Measurements from ENCODE around the gene USP26.
"Not testable (repeated sequence)": the region's sequence is repeated elsewhere in the genome, so short reads cannot be mapped to it uniquely, and the experiment has no call there.

The USP26 gene

DNA sequence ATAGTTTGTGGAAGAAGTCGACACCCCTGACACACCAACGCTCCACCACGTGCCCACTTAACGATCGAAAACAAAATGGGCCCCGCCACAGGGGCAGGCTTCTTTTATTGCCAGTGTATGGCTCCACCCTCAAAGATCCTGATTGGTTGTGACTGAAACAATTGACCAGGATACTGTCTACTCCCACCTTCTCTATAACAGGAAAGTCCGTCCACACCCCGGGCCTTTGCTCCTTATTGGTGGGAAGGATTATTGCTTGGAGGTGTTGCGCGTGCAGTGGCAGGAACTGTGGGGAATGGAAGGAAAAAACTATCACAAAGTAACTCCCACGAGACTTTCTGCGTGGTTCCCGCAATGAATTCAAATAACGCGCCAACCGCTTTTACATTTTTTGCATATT lies at the start of gene USP26:
Gene USP26 (minus strand): TSS at position 79 of the 400 bp plus-strand sequence. CDS start 68,889 bp downstream, outside the sequence.
- DNase-seq = no peak

- no peak for DNase-seq
These were observed 37.4 kb upstream of the USP26 start for GRCh38 chrX:133134282-133134681.

GRCh38 chrX:133120406-133120805 lies 23.5 kb upstream of the USP26 start:
- DNase-seq = no peak

DNA sequence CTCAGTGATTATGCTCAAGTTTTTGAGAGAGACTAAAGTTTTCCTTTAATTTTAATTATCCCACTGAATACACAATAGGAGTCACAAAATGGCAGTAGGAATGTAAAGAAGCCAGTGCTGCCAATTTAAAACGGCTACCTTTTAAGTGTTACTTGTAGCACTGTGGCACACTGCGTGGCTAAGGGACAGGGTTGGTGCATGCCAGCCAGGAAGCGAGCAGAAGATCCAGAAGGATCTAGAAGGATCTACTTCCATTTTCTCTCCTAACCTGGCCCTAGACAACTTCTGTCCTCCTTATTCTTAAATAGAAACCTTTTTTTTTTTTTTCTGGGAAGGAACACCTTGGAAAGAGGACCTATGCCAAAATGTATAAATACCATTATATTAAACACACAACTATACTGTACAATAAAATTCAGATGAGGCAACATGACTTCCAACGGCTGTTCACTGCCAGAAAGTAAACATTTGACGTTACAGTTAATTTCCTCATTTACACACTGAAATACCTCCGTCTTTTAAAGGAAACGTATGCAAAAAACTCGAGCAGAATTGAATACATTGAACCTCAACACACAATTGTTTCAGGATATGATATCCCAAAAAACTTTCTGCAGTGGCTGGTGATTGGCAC lies 2.7 kb downstream of the USP26 start:
- DNase-seq = no peak

- DNase-seq = no peak
These were observed 6.6 kb downstream of the USP26 start for GRCh38 chrX:133090236-133090809.

GRCh38 chrX:133089411-133089810 lies 7.5 kb downstream of the USP26 start:
- no peak for DNase-seq

GRCh38 chrX:133085785-133086184 lies 11.1 kb downstream of the USP26 start:
- no peak for DNase-seq

DNA sequence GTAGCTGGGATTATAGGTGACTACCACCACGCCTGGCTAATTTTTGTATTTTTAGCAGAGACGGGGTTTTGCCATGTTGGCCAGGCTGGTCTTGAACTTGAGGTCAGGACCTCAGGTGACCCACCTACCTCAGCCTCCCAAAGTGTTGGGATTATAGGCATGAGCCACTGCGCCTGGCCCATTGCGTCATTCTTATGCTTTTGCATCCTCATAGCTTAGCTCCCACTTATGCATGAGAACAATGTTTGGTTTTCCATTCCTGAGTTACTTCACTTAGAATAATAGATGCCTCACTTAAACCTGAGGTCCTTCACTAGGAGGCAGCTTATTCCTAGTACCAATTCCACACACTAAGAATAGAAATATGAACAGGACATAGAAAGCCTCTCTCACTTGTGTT lies 11.9 kb downstream of the USP26 start:
- not testable (repeated sequence) for DNase-seq

- DNase-seq = no peak
These were observed 13.0 kb downstream of the USP26 start for GRCh38 chrX:133083899-133084298.

GRCh38 chrX:133081990-133082389 lies 14.9 kb downstream of the USP26 start:
- no peak for DNase-seq

- DNase-seq = not testable (repeated sequence)
These were observed 19.1 kb downstream of the USP26 start for GRCh38 chrX:133077856-133078255.

- no peak for DNase-seq
These were observed 24.3 kb downstream of the USP26 start for GRCh38 chrX:133072566-133072965.

DNA sequence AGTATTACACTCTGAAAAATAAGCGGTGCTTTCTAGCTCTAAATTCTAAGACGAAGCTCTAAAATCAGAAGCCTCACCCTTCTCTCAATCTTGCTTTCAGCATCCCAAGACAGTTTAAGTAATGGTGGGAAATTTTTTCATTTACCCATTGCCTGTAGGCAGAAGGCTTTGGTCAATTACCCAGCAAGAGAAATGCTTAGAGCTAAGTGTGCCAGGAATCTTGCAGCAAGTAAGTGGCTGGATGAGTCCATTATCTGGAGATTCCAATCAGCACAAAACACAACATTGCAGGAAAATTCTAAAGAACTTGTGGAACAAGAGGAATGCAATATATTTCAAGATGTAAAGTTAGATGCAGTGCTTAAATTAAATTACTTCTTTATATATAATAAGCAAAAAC lies 28.4 kb downstream of the USP26 start:
- DNase-seq = no peak

DNA sequence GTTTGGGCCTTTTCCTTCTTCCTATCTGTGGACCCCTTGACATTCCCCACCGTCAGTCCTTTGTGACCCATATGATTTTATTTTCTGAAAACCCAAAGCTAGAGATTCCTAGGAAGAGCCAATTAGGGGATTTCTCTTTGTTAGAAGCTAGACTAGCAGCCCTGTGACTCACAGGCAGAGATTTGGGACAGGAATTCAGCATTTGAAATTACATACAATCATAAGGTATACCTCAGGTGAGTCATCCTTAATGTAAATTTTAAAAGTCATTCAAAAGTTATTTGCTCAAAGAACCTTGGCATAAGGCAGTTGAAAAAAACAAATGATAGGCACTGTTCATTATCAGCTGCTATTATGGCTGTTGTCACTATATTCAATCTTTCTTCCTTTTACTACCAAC lies 40.6 kb downstream of the USP26 start:
- no peak for DNase-seq

- DNase-seq = no peak
These were observed 42.0 kb downstream of the USP26 start for GRCh38 chrX:133054761-133055405.

- no peak for DNase-seq
These were observed 42.9 kb downstream of the USP26 start for GRCh38 chrX:133053861-133054598.

DNA sequence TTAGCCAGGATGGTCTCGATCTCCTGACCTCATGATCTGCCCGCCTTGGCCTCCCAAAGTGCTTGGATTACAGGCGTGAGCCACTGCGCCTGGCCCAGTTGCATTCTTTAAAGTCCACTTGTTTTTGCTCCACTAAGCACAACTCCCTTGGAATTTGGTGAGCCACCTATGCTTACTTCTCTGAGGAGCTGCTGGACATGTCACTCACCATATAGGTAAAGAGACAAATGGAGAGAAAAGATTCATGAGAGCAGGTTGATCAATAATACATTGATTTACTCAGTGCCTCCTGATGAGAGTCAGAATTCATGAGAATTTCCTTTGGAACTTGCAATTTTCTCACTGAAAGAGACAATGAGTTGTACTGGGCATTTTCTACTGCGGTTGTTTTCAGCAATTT lies 48.2 kb downstream of the USP26 start:
- DNase-seq = no peak

GRCh38 chrX:133046601-133047000 lies 50.3 kb downstream of the USP26 start:
- DNase-seq = no peak

GRCh38 chrX:133045986-133046385 lies 50.9 kb downstream of the USP26 start:
- DNase-seq = no peak

GRCh38 chrX:133044145-133044786 lies 52.6 kb downstream of the USP26 start:
- DNase-seq = not testable (repeated sequence)

- DNase-seq = no peak
These were observed 54.6 kb downstream of the USP26 start for GRCh38 chrX:133042260-133042659.

DNA sequence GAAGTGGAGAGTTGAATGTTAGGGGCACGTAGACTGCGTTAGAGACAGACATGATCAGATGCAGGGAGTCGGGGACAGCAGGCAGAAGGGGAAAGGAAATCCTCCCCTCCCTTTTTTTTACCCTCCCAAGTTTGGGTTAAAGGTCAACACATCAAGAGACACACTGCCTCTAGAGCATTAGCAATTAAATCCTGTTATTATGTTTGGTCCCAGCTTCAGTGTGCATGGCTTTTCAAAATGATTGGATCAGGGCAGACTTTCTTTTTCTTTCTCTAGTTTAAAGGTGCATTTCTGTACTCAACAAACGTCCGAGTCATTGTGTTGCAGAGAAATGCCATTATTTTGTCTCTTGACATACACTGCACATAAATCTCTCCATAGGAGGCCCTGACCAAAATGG lies 63.9 kb downstream of the USP26 start:
- no peak for DNase-seq

DNA sequence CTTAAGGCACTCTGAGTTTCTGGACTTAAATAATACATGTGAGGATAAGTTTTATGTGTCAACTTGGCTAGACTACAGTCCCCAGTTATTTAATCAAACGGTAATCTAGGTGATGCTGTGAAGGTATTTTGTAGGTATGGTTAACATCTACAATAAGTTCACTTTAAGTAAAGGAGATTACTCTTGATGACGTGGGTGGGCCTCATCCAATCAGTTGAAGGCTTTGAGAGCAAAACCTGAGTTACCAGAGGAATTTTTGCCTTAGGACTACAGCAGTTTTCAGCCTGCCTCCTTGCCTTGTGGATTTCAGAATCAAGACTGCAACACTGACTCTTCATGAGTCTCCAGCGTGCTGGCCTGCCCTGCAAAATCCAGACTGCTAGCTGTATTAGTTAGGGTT lies 78.7 kb downstream of the USP26 start:
- no peak for DNase-seq
